IMR-90 (cell line): ENCODE measurements around the gene NUP42.

ENCODE experiments used
- CEBPB ChIP-seq: IDR thresholded peaks from 2 replicates; pipeline ENCODE4 v1.6.1; 2012; ENCODE audit warnings: low read depth, low read length, improper control_type of control experiment
- CTCF ChIP-seq: conservative IDR thresholded peaks from 2 replicates; pipeline ENCODE4 v1.5.1; 2012; ENCODE audit warnings: mild to moderate bottlenecking, low read depth, low read length, improper control_type of control experiment
- FOS ChIP-seq: fragments of 150-350 bp; IDR thresholded peaks from 2 replicates; pipeline ENCODE4 v1.6.1; 2016; ENCODE audit warnings: low read depth, low read length
- POLR2A ChIP-seq: IDR thresholded peaks from 2 replicates; pipeline ENCODE4 v1.6.1; 2012; ENCODE audit warnings: mild to moderate bottlenecking, low read depth, low read length
- RAD21 ChIP-seq: IDR thresholded peaks from 2 replicates; pipeline ENCODE4 v1.6.1; 2012; ENCODE audit warnings: low read length, improper control_type of control experiment
- RCOR1 ChIP-seq: IDR thresholded peaks from 2 replicates; pipeline ENCODE4 v1.6.1; 2012; ENCODE audit warnings: mild to moderate bottlenecking, low read length, improper control_type of control experiment; ENCODE audit not compliant: insufficient replicate concordance
- SMC3 ChIP-seq: fragments of 150-350 bp; IDR thresholded peaks from 2 replicates; pipeline ENCODE4 v1.6.1; 2016; ENCODE audit warnings: low read depth, mild to moderate bottlenecking, antibody characterized with exemption, low read length, moderate library complexity
- USF2 ChIP-seq: fragments of 150-350 bp; IDR thresholded peaks from 2 replicates; pipeline ENCODE4 v1.6.1; 2017; ENCODE audit warnings: mild to moderate bottlenecking, antibody characterized with exemption, low read length, low read depth

GRCh38 chr7:23167691-23168090, 14.2 kb upstream of the NUP42 start:
- TF ChIP-seq POLR2A = no peak
- TF ChIP-seq FOS = no peak
- TF ChIP-seq CTCF = no peak
- no peak for TF ChIP-seq CEBPB
- TF ChIP-seq SMC3 = no peak
- no peak for TF ChIP-seq USF2
- no peak for TF ChIP-seq RCOR1
- no peak for TF ChIP-seq RAD21
